Endothelial cell of umbilical vein (primary cell): ENCODE measurements around the gene COL13A1. TPM values are rescaled to one million over a fixed set of nuclear protein-coding genes. Genes with fewer than 3 reads are reported as not detected.

ENCODE experiments used
- BruUV-seq: library from RNA; stranded (reverse); fragments of 400-500 nt; replicated peaks from 2 replicates; lab custom pipeline; 2021; lab: Mats Ljungman, UMichigan
- CTCF ChIA-PET: fragments of 300-600, 350-600 bp; sonication (Branson Sonifier 250); formaldehyde crosslinking; loops from one replicate; lab custom pipeline; 2021; ENCODE audit warnings: antibody characterized with exemption, inconsistent platforms; lab: Charles Lee
- POLR2A ChIA-PET: fragments of 300-600, 350-600 bp; sonication (Branson Sonifier 250); formaldehyde crosslinking; loops from one replicate; lab custom pipeline; 2021; ENCODE audit warnings: antibody characterized with exemption, inconsistent platforms; lab: Charles Lee
- DNase-seq: peaks from one replicate; pipeline ENCODE4 v3.0.0-alpha.2; 2011; ENCODE audit warnings: low read depth, low spot score
- FAIRE-seq: peaks from 2 replicates; lab custom pipeline; 2011; peaks lifted over from hg19 to GRCh38; lab: Jason Lieb, UNC
- H2AFZ ChIP-seq: 2 replicates; pipeline ENCODE4 v1.6.0; 2012; ENCODE audit warnings: low read depth, low read length, control low read depth, inconsistent platforms
- H3K27ac ChIP-seq: 2 replicates; pipeline ENCODE4 v1.5.1; 2011; ENCODE audit warnings: low read depth, mild to moderate bottlenecking, control low read depth, low read length, moderate library complexity; ENCODE audit not compliant: insufficient read depth
- H3K27me3 ChIP-seq, 2 experiments: 2 replicates each; pipeline versions ENCODE4 v1.6.0 to v1.6.1; 2011; ENCODE audit warnings: low read length in 2 of 2, mixed read lengths in 1 of 2; ENCODE audit not compliant: control insufficient read depth in 2 of 2, insufficient read depth in 2 of 2
- H3K36me3 ChIP-seq, 2 experiments: 2 replicates in 1 of 2; 3 replicates in 1 of 2; pipeline ENCODE4 v1.5.1; 2011; ENCODE audit warnings: low read length in 2 of 2, mild to moderate bottlenecking in 1 of 2, moderate library complexity in 1 of 2; ENCODE audit not compliant: control insufficient read depth in 2 of 2, insufficient read depth in 2 of 2; ENCODE audit errors: extremely low read depth in 1 of 2
- H3K4me1 ChIP-seq: 3 replicates; pipeline ENCODE4 v1.5.1; 2011; ENCODE audit warnings: mild to moderate bottlenecking, low read length; ENCODE audit not compliant: control insufficient read depth, insufficient read depth; ENCODE audit errors: extremely low read depth
- H3K4me2 ChIP-seq: 2 replicates; pipeline ENCODE4 v1.6.1; 2011; ENCODE audit warnings: low read length, control low read depth, mixed read lengths; ENCODE audit not compliant: insufficient read depth
- H3K4me3 ChIP-seq, 3 experiments: fragments of 200-600 bp in 1 of 3; sonication (generic), shearing (Covaris generic) in 1 of 3; replicated peaks in 1 of 3; 2 replicates each; pipeline ENCODE4 v1.5.1; 2011 to 2016; ENCODE audit warnings: control low read depth in 3 of 3, low read length in 3 of 3, mild to moderate bottlenecking in 2 of 3, inconsistent platforms in 1 of 3, low read depth in 1 of 3, moderate library complexity in 1 of 3; ENCODE audit not compliant: insufficient read depth in 1 of 3
- H3K79me2 ChIP-seq: 2 replicates; pipeline ENCODE4 v1.6.0; 2012; ENCODE audit warnings: low read length, inconsistent platforms; ENCODE audit not compliant: control insufficient read depth, insufficient read depth
- H3K9ac ChIP-seq: replicated peaks from 2 replicates; pipeline ENCODE3; 2011; ENCODE audit warnings: low read length, control low read depth; ENCODE audit not compliant: insufficient read depth; ENCODE audit errors: extremely low read depth
- H3K9me1 ChIP-seq: replicated peaks from 3 replicates; pipeline ENCODE4 v1.6.0; 2011; ENCODE audit warnings: mild to moderate bottlenecking, low read length; ENCODE audit not compliant: control insufficient read depth, insufficient read depth; ENCODE audit errors: extremely low read depth
- H3K9me3 ChIP-seq: replicated peaks from 2 replicates; pipeline ENCODE4 v1.5.1; 2012; ENCODE audit warnings: low read length, inconsistent platforms; ENCODE audit not compliant: control insufficient read depth, insufficient read depth
- H4K20me1 ChIP-seq: replicated peaks from 2 replicates; pipeline ENCODE3; 2011; ENCODE audit warnings: mild to moderate bottlenecking, low read length; ENCODE audit not compliant: control insufficient read depth, insufficient read depth; ENCODE audit errors: extremely low read depth
- EZH2 ChIP-seq: IDR thresholded peaks from 2 replicates; pipeline ENCODE4 v1.6.1; 2012; ENCODE audit warnings: borderline replicate concordance, low read depth, mild to moderate bottlenecking, moderate library complexity, low read length, inconsistent platforms; ENCODE audit not compliant: severe bottlenecking
- FOS ChIP-seq: IDR thresholded peaks from 2 replicates; pipeline ENCODE4 v1.6.1; 2011; ENCODE audit warnings: mild to moderate bottlenecking, low read length, moderate library complexity, borderline replicate concordance; ENCODE audit not compliant: insufficient read depth
- GATA2 ChIP-seq: IDR thresholded peaks from 2 replicates; pipeline ENCODE4 v1.7.0; 2011; ENCODE audit warnings: low read depth, mild to moderate bottlenecking, moderate library complexity, mixed read lengths, low read length; ENCODE audit not compliant: insufficient read length, insufficient read depth
- JUN ChIP-seq: IDR thresholded peaks from 2 replicates; pipeline ENCODE4 v1.6.1; 2011; ENCODE audit warnings: borderline replicate concordance, low read depth; ENCODE audit not compliant: insufficient read length, insufficient read depth
- MYC ChIP-seq: IDR thresholded peaks from one replicate; pipeline ENCODE4 v1.6.1; 2011; ENCODE audit warnings: mild to moderate bottlenecking, low read depth, low read length
- POLR2A ChIP-seq: IDR thresholded peaks from 2 replicates; pipeline ENCODE4 v1.6.1; 2012; ENCODE audit warnings: low read depth, mild to moderate bottlenecking, control low read depth, low read length
- POLR2AphosphoS5 ChIP-seq: IDR thresholded peaks from 2 replicates; pipeline ENCODE4 v1.6.1; 2012; ENCODE audit warnings: low read depth, mild to moderate bottlenecking, control low read depth, low read length, moderate library complexity; ENCODE audit not compliant: insufficient read depth
- dilution Hi-C: fragments of 300-500 bp; cut with MboI; formaldehyde crosslinking; loops from one replicate; pipeline ENCODE4 v1.15.0; 2019; ENCODE audit warnings: low sequenced_read_pairs; ENCODE audit not compliant: extremely low pct_ligation_motif_present
- intact Hi-C: fragments of 100-400 bp; cut with micrococcal nuclease; formaldehyde crosslinking; loops from one replicate; pipeline ENCODE4 v1.10.0; 2022
- polyA plus RNA-seq, 4 experiments: library from polyadenylated mRNA; depleted of rRNA in 3 of 4; stranded (reverse) in 3 of 4; unstranded in 1 of 4; fragments of >200 nt; gene quantifications; 2 replicates each; pipeline versions ENCODE4 v1.2.1 to v1.2.3, GENCODE V29; 2011 to 2012; ENCODE audit warnings: missing spikeins in 1 of 4
- total RNA-seq: library from RNA; stranded (reverse); gene quantifications from 2 replicates; pipeline ENCODE4 v1.2.3, GENCODE V29; 2021
- TF ChIP-seq, protein P1 (sequence below): IDR thresholded peaks from 2 replicates; pipeline ENCODE4 v1.6.1; 2011; ENCODE audit not compliant: insufficient read depth, insufficient read length
- TF ChIP-seq, protein P2 (sequence below), 2 donors: IDR thresholded peaks; 1 replicate in 1 of 2; 2 replicates in 1 of 2; pipeline ENCODE4 v1.5.1; 2011; ENCODE audit warnings: low read length in 2 of 2, mild to moderate bottlenecking in 2 of 2, moderate library complexity in 2 of 2, control low read depth in 1 of 2, inconsistent platforms in 1 of 2, low read depth in 1 of 2; ENCODE audit not compliant: insufficient read depth in 1 of 2; ENCODE audit errors: extremely low read depth in 1 of 2

COL13A1 gene
- total and polyA plus RNA-seq, 2 donors (not counting 3 experiments of a cell fraction or from before 2014, with no cell fraction given), result 21.4 to 47.5 TPM

DNA sequence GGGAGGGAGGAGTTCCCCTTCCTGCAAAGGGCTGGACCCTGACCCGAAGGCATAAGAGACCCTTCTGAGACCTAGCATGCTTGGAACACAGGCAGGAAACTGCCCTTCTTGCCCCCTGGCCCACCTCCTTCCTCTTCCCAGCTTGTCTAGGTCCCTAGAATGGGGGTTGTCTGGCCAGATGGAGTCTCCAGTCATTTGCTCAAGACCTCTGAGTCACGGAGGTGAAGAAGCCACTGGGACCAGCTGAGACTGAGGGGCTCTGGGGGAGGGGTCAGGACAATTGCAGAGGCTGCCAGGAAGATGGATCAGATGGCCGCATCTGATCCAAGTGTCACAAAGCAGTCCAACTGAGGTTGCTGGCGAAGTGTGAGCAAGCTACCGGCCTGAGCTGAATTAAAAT is 46.2 kb downstream of the COL13A1 start:
- Histone ChIP-seq H3K79me2 (peaks cover 40% of the 10 kb centered on the region), H3K9me3 (no peaks in the 10 kb centered on the region), H3K27me3 (no peaks in the 10 kb centered on the region), H3K4me3 (no peak overlapping the region), H2AFZ (no peak overlapping the region), H3K9ac (no peak overlapping the region), H3K4me1 (peaks cover 43% of the 10 kb centered on the region), H4K20me1 (no peaks in the 10 kb centered on the region), H3K4me2 (no peak overlapping the region), H3K9me1 (no peaks in the 10 kb centered on the region), H3K27ac (peak overlapping the region; percentile 63), H3K36me3 (no peaks in the 10 kb centered on the region)
- ChIA-PET CTCF (interaction anchor here (0.9 to 1.6 kb wide), 8 partner anchors 8 to 67 kb away, joined by 3 to 9 read pairs (median 3); no protein-coding TSS in a partner anchor), POLR2A (interaction anchor here (1.2 kb wide), 1 partner anchor 19 kb away, joined by 3 read pairs; no protein-coding TSS in a partner anchor)
- dilution Hi-C loops, result no loop called here
- intact Hi-C loops, result loop anchor here (5.0 kb wide), 1 partner anchor 46 kb away; the partner anchor contains the start of gene COL13A1
- peak; percentile 83 for FAIRE-seq
- TF ChIP-seq EZH2 (no peak), POLR2AphosphoS5 (peak; percentile 38), GATA2 (no peak), JUN (no peak), MYC (no peak), FOS (peak; percentile 44), POLR2A (no peak)
- BruUV-seq, result no TSS peak
- DNase-seq, result peak; percentile 48

GRCh38 chr10:69848454-69848853 is 46.7 kb downstream of the COL13A1 start:
- Histone ChIP-seq H3K27me3 (no peaks in the 10 kb centered on the region), H3K9me1 (no peaks in the 10 kb centered on the region), H3K4me2 (no peak overlapping the region), H3K36me3 (no peaks in the 10 kb centered on the region), H3K27ac (peak overlapping the region; percentile 6), H3K9ac (no peak overlapping the region), H3K4me3 (no peak overlapping the region), H4K20me1 (no peaks in the 10 kb centered on the region), H2AFZ (no peak overlapping the region), H3K79me2 (peaks cover 37% of the 10 kb centered on the region), H3K4me1 (peaks cover 43% of the 10 kb centered on the region), H3K9me3 (no peaks in the 10 kb centered on the region)
- DNase-seq (no peak), FAIRE-seq (no peak)
- TF ChIP-seq POLR2A, result no peak
- no peak for TF ChIP-seq POLR2AphosphoS5
- TF ChIP-seq, protein P1, sequence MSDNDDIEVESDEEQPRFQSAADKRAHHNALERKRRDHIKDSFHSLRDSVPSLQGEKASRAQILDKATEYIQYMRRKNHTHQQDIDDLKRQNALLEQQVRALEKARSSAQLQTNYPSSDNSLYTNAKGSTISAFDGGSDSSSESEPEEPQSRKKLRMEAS, result no peak
- no peak for TF ChIP-seq JUN
- no peak for TF ChIP-seq EZH2
- no peak for TF ChIP-seq GATA2
- no peak for TF ChIP-seq MYC
- TF ChIP-seq, protein P2, sequence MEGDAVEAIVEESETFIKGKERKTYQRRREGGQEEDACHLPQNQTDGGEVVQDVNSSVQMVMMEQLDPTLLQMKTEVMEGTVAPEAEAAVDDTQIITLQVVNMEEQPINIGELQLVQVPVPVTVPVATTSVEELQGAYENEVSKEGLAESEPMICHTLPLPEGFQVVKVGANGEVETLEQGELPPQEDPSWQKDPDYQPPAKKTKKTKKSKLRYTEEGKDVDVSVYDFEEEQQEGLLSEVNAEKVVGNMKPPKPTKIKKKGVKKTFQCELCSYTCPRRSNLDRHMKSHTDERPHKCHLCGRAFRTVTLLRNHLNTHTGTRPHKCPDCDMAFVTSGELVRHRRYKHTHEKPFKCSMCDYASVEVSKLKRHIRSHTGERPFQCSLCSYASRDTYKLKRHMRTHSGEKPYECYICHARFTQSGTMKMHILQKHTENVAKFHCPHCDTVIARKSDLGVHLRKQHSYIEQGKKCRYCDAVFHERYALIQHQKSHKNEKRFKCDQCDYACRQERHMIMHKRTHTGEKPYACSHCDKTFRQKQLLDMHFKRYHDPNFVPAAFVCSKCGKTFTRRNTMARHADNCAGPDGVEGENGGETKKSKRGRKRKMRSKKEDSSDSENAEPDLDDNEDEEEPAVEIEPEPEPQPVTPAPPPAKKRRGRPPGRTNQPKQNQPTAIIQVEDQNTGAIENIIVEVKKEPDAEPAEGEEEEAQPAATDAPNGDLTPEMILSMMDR (IDR thresholded peaks at IDR 0.05; ENCODE audit: extremely low read depth in 1 of 2, insufficient read depth in 1 of 2, low read depth in 1 of 2, low read length in 2 of 2), result no peak
- TF ChIP-seq FOS, result no peak
- POLR2A ChIA-PET, result interaction anchor here (1.2 kb wide), 1 partner anchor 19 kb away, joined by 3 read pairs; no protein-coding TSS in a partner anchor
- intact Hi-C loops (loop anchor here (5.0 kb wide), 1 partner anchor 46 kb away; the partner anchor contains the start of gene COL13A1), dilution Hi-C loops (no loop called here)
- BruUV-seq, result no TSS peak
- CTCF ChIA-PET, result interaction anchor here (0.9 to 1.6 kb wide), 8 partner anchors 8 to 66 kb away, joined by 3 to 9 read pairs (median 3); no protein-coding TSS in a partner anchor
